IMR-90 (cell line): ENCODE data around the gene GLS. TPM values are rescaled to one million over a fixed set of nuclear protein-coding genes. Genes with fewer than 3 reads are reported as not detected.

ENCODE experiments used
- ATAC-seq: fragments of 200-7000 bp; cut with Tn5 transposase; 2 replicates; pipeline ENCODE4 v1.9.1; 2020; ENCODE audit warnings: low read depth, mild to moderate bottlenecking, moderate library complexity
- BruUV-seq: library from RNA; stranded (reverse); fragments of 400-500 nt; replicated peaks from 2 replicates; lab custom pipeline; 2021; lab: Mats Ljungman, UMichigan
- CTCF ChIA-PET: fragments of 300-600 bp; formaldehyde crosslinking; extraction: SDS; loops from one replicate; lab custom pipeline; 2021; ENCODE audit warnings: antibody characterized with exemption; lab: Yijun Ruan, JAX
- POLR2A ChIA-PET: fragments of 300-600 bp; sonication (Branson Sonifier 250); formaldehyde crosslinking; loops from one replicate; lab custom pipeline; 2022; ENCODE audit warnings: antibody characterized with exemption; ENCODE audit not compliant: unreplicated experiment; lab: Charles Lee
- DNase-seq: peaks from one replicate; pipeline ENCODE4 v3.0.0; 2013
- H2AFZ ChIP-seq: replicated peaks from 2 replicates; pipeline ENCODE3; 2013; ENCODE audit warnings: low read length, mild to moderate bottlenecking; ENCODE audit not compliant: poor library complexity
- H2AK5ac ChIP-seq: 2 replicates; pipeline ENCODE4 v1.6.1; 2013; ENCODE audit warnings: low read depth, low read length, inconsistent platforms
- H2AK9ac ChIP-seq: replicated peaks from 2 replicates; pipeline ENCODE3; 2013; ENCODE audit warnings: mild to moderate bottlenecking, low read depth, low read length, moderate library complexity; ENCODE audit not compliant: poor library complexity
- H2BK120ac ChIP-seq: 2 replicates; pipeline ENCODE4 v1.6.1; 2013; ENCODE audit warnings: low read depth, low read length, inconsistent platforms
- H2BK15ac ChIP-seq: 3 replicates; pipeline ENCODE4 v1.6.1; 2013; ENCODE audit warnings: low read depth, low read length, inconsistent platforms
- H2BK20ac ChIP-seq: 2 replicates; pipeline ENCODE4 v1.6.1; 2013; ENCODE audit warnings: low read depth, mild to moderate bottlenecking, inconsistent platforms, low read length, moderate library complexity
- H2BK5ac ChIP-seq: 2 replicates; pipeline ENCODE4 v1.6.1; 2013; ENCODE audit warnings: mild to moderate bottlenecking, low read depth, low read length, inconsistent platforms; ENCODE audit not compliant: poor library complexity, severe bottlenecking
- H3K14ac ChIP-seq: replicated peaks from 2 replicates; pipeline ENCODE4 v1.6.1; 2013; ENCODE audit warnings: low read depth, low read length, inconsistent platforms
- H3K18ac ChIP-seq: 2 replicates; pipeline ENCODE4 v1.6.1; 2013; ENCODE audit warnings: low read depth, low read length, control low read depth
- H3K23ac ChIP-seq: 2 replicates; pipeline ENCODE4 v1.6.1; 2013; ENCODE audit warnings: low read depth, low read length, inconsistent platforms
- H3K27ac ChIP-seq: 2 replicates; pipeline ENCODE4 v1.5.1; 2013; ENCODE audit warnings: mild to moderate bottlenecking, control low read depth, low read length; ENCODE audit not compliant: insufficient read depth
- H3K27me3 ChIP-seq: 2 replicates; pipeline ENCODE4 v1.6.1; 2013; ENCODE audit warnings: low read length; ENCODE audit not compliant: control insufficient read depth, insufficient read depth
- H3K36me3 ChIP-seq: 2 replicates; pipeline ENCODE4 v1.6.1; 2013; ENCODE audit warnings: low read length, mixed read lengths; ENCODE audit not compliant: control insufficient read depth, insufficient read depth
- H3K4ac ChIP-seq: 2 replicates; pipeline ENCODE4 v1.6.1; 2013; ENCODE audit warnings: low read depth, low read length, inconsistent platforms
- H3K4me1 ChIP-seq: 2 replicates; pipeline ENCODE4 v1.6.1; 2013; ENCODE audit warnings: low read length, mixed read lengths; ENCODE audit not compliant: control insufficient read depth, insufficient read depth
- H3K4me2 ChIP-seq: 2 replicates; pipeline ENCODE4 v1.6.1; 2013; ENCODE audit warnings: low read depth, mild to moderate bottlenecking, control low read depth, low read length, moderate library complexity
- H3K4me3 ChIP-seq: 2 replicates; pipeline ENCODE4 v1.5.1; 2013; ENCODE audit warnings: low read depth, mild to moderate bottlenecking, control low read depth, low read length, moderate library complexity; ENCODE audit not compliant: insufficient read depth
- H3K56ac ChIP-seq: 2 replicates; pipeline ENCODE4 v1.6.1; 2013; ENCODE audit warnings: low read length, inconsistent platforms; ENCODE audit not compliant: insufficient read depth; ENCODE audit errors: extremely low read depth
- H3K79me1 ChIP-seq, 2 experiments: 2 replicates each; pipeline ENCODE4 v1.6.1; 2013; ENCODE audit warnings: low read length in 2 of 2, inconsistent platforms in 1 of 2, low read depth in 1 of 2
- H3K9ac ChIP-seq: 2 replicates; pipeline ENCODE4 v1.6.1; 2013; ENCODE audit warnings: low read depth, low read length, control low read depth
- H3K9me1 ChIP-seq: 2 replicates; pipeline ENCODE4 v1.6.1; 2013; ENCODE audit warnings: low read length, inconsistent platforms; ENCODE audit not compliant: insufficient read depth
- H3K9me3 ChIP-seq: 2 replicates; pipeline ENCODE4 v1.6.1; 2013; ENCODE audit warnings: low read length; ENCODE audit not compliant: control insufficient read depth, insufficient read depth
- H4K20me1 ChIP-seq: 2 replicates; pipeline ENCODE4 v1.6.1; 2013; ENCODE audit warnings: low read length, inconsistent platforms; ENCODE audit not compliant: insufficient read depth
- H4K5ac ChIP-seq: 2 replicates; pipeline ENCODE4 v1.6.1; 2013; ENCODE audit warnings: mild to moderate bottlenecking, low read depth, low read length, control low read depth
- H4K8ac ChIP-seq, 2 experiments: 2 replicates each; pipeline ENCODE4 v1.6.1; 2013; ENCODE audit warnings: low read depth in 2 of 2, low read length in 2 of 2, control low read depth in 1 of 2, inconsistent platforms in 1 of 2
- H4K91ac ChIP-seq: 2 replicates; pipeline ENCODE4 v1.6.1; 2013; ENCODE audit warnings: low read depth, low read length, inconsistent platforms; ENCODE audit not compliant: insufficient read depth
- CEBPB ChIP-seq: IDR thresholded peaks from 2 replicates; pipeline ENCODE4 v1.6.1; 2012; ENCODE audit warnings: low read depth, low read length, improper control_type of control experiment
- FOS ChIP-seq: fragments of 150-350 bp; IDR thresholded peaks from 2 replicates; pipeline ENCODE4 v1.6.1; 2016; ENCODE audit warnings: low read depth, low read length
- MAZ ChIP-seq: IDR thresholded peaks from 2 replicates; pipeline ENCODE4 v1.6.1; 2012; ENCODE audit warnings: low read depth, mild to moderate bottlenecking, low read length, improper control_type of control experiment, moderate library complexity, borderline replicate concordance
- POLR2A ChIP-seq: IDR thresholded peaks from 2 replicates; pipeline ENCODE4 v1.6.1; 2012; ENCODE audit warnings: mild to moderate bottlenecking, low read depth, low read length
- RFX5 ChIP-seq: IDR thresholded peaks from 2 replicates; pipeline ENCODE4 v1.8.0; 2012; ENCODE audit warnings: low read depth, mild to moderate bottlenecking, low read length, moderate library complexity
- SMC3 ChIP-seq: fragments of 150-350 bp; IDR thresholded peaks from 2 replicates; pipeline ENCODE4 v1.6.1; 2016; ENCODE audit warnings: low read depth, mild to moderate bottlenecking, antibody characterized with exemption, low read length, moderate library complexity
- WGBS, 2 experiments: methylation state at CpG; one replicate each; pipeline versions ENCODE4 v1.1.5 to v1.1.7; 2013; ENCODE audit warnings: missing lambda C conversion rate in 2 of 2; ENCODE audit not compliant: insufficient read length in 1 of 2; ENCODE audit errors: extremely low coverage in 2 of 2; 5-methylcytosine and 5-hydroxymethylcytosine counted together
- dilution Hi-C: fragments of 300-500 bp; cut with HindIII; formaldehyde crosslinking; loops from one replicate; pipeline ENCODE4 v1.14.3; 2018; ENCODE audit warnings: low sequenced_read_pairs; ENCODE audit not compliant: unreplicated experiment
- in situ Hi-C: fragments of 300-500 bp; cut with MboI; formaldehyde crosslinking; loops from 3 replicates; pipeline ENCODE4 v1.14.3; 2019; ENCODE audit warnings: low sequenced_read_pairs, inconsistent platforms, mixed read lengths
- intact Hi-C: fragments of 100-400 bp; cut with micrococcal nuclease; formaldehyde crosslinking; loops from 2 replicates; pipeline ENCODE4 v1.10.0; 2022
- polyA plus RNA-seq, 3 experiments: library from polyadenylated mRNA; depleted of rRNA; stranded (reverse); fragments of >200 nt; gene quantifications; 2 replicates each; pipeline ENCODE4 v1.2.3, GENCODE V29; 2012; ENCODE audit warnings: low replicate concordance in 1 of 3
- total RNA-seq: library from RNA; depleted of rRNA; stranded (reverse); fragments of >200 nt; gene quantifications from 2 replicates; pipeline ENCODE4 v1.2.3, GENCODE V29; 2012
- TF ChIP-seq, protein P1 (sequence below): conservative IDR thresholded peaks from 2 replicates; pipeline ENCODE4 v1.5.1; 2012; ENCODE audit warnings: mild to moderate bottlenecking, low read depth, low read length, improper control_type of control experiment

The GLS gene
- total and polyA plus RNA-seq, 2 of the 4 experiments (the other 2 are of a cell fraction): 87.5 to 130 TPM

- TSS peak; percentile 20 for BruUV-seq
- peak overlapping the region; percentile 20; the same call in 1 of the 2 replicates for H4K91ac ChIP-seq
- peak overlapping the region; percentile 81 for H3K14ac ChIP-seq
- H3K36me3 ChIP-seq: no peaks in the 10 kb centered on the region
- no peak for TF ChIP-seq SMC3
- TF ChIP-seq CEBPB: no peak
- TF ChIP-seq RFX5: no peak
- no peak for TF ChIP-seq POLR2A
- no peak for TF ChIP-seq MAZ
- no peak for TF ChIP-seq FOS
- TF ChIP-seq, protein P1, sequence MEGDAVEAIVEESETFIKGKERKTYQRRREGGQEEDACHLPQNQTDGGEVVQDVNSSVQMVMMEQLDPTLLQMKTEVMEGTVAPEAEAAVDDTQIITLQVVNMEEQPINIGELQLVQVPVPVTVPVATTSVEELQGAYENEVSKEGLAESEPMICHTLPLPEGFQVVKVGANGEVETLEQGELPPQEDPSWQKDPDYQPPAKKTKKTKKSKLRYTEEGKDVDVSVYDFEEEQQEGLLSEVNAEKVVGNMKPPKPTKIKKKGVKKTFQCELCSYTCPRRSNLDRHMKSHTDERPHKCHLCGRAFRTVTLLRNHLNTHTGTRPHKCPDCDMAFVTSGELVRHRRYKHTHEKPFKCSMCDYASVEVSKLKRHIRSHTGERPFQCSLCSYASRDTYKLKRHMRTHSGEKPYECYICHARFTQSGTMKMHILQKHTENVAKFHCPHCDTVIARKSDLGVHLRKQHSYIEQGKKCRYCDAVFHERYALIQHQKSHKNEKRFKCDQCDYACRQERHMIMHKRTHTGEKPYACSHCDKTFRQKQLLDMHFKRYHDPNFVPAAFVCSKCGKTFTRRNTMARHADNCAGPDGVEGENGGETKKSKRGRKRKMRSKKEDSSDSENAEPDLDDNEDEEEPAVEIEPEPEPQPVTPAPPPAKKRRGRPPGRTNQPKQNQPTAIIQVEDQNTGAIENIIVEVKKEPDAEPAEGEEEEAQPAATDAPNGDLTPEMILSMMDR: no peak
- no peak overlapping the region for H2BK20ac ChIP-seq
- intact Hi-C loops (loop anchor here (2.0 to 5.0 kb wide), 2 partner anchors 30 to 44 kb away; no protein-coding TSS in a partner anchor), dilution Hi-C loops (no loop called here), in situ Hi-C loops (no loop called here)
- DNase-seq (no peak), ATAC-seq (peak; percentile 1; the same call in 1 of the 2 replicates)
- peak overlapping the region; percentile 45 for H3K56ac ChIP-seq
- H2BK15ac ChIP-seq: no peak overlapping the region
- peak overlapping the region; percentile 27 for H3K4me2 ChIP-seq
- 0 out of 2 replicates have a peak overlapping the region, but pooled peaks have one; percentile 30 for H2BK120ac ChIP-seq
- ChIA-PET CTCF (interaction anchor here (2.1 kb wide), 1 partner anchor 31 kb away, joined by 12 read pairs; no protein-coding TSS in a partner anchor), POLR2A (interaction anchor here (0.6 to 1.3 kb wide), 4 partner anchors 26 to 68 kb away, joined by 3 to 8 read pairs (median 6); no protein-coding TSS in a partner anchor)
- H3K4me3 ChIP-seq: peak overlapping the region; percentile 66
- H2BK5ac ChIP-seq: peak overlapping the region; percentile 91
- H3K79me1 ChIP-seq: peaks cover 4 to 14% of the 10 kb centered on the region in 2 experiments; a peak in 2 of 4 replicates
- H2AK5ac ChIP-seq: no peak overlapping the region; the same call in none of the 2 replicates
- peak overlapping the region; percentile 97 for H3K27ac ChIP-seq
- H3K9me3 ChIP-seq: no peaks in the 10 kb centered on the region
- H2AK9ac ChIP-seq: peak overlapping the region; percentile 96
- no peak overlapping the region for H4K5ac ChIP-seq
- 0 out of 2 replicates have a peak overlapping the region, but pooled peaks have one; percentile 31 for H3K18ac ChIP-seq
- peak overlapping the region; percentile 94 for H3K9ac ChIP-seq
- no peaks in the 10 kb centered on the region; the same call in 1 of the 2 replicates for H3K9me1 ChIP-seq
- H3K4me1 ChIP-seq: peaks cover 3% of the 10 kb centered on the region; the same call in 1 of the 2 replicates
- H3K4ac ChIP-seq: peak overlapping the region; percentile 75
- WGBS, 2 experiments: 0% methylated on average over 29 of the region's 60 CpGs; no CpG with 5 or more reads in 1 of the 2 experiments
- H3K27me3 ChIP-seq: no peaks in the 10 kb centered on the region
- H4K8ac ChIP-seq: peak overlapping the region in 1 of 2 experiments; percentile 50; a peak in 2 of 4 replicates
- H4K20me1 ChIP-seq: peaks cover 41% of the 10 kb centered on the region; the same call in 1 of the 2 replicates
- H2AFZ ChIP-seq: peak overlapping the region; percentile 88
- H3K23ac ChIP-seq: peak overlapping the region; percentile 71; the same call in 1 of the 2 replicates
Observed at GRCh38 chr2:190881084-190881597, 520 bp downstream of the GLS start.
